UCSD-AML1 (cell line): ENCODE results near the gene GTPBP6.
"Not testable (repeated sequence)": the region's sequence is repeated elsewhere in the genome, so short reads cannot be mapped to it uniquely, and the experiment has no call there.

Experiments
- DNase-seq: peaks from one replicate; lab custom pipeline; 2025; ENCODE audit not compliant: unreplicated experiment; lab: John Stamatoyannopoulos, UW

The GTPBP6 gene

GRCh38 chrX:335758-336155 lies 17.2 kb upstream of the GTPBP6 start:
- DNase-seq: no peak

GRCh38 chrX:334971-335757 lies 16.6 kb upstream of the GTPBP6 start:
- no peak for DNase-seq

- DNase-seq: no peak
Measured at GRCh38 chrX:334331-334891, 15.8 kb upstream of the GTPBP6 start.

DNA sequence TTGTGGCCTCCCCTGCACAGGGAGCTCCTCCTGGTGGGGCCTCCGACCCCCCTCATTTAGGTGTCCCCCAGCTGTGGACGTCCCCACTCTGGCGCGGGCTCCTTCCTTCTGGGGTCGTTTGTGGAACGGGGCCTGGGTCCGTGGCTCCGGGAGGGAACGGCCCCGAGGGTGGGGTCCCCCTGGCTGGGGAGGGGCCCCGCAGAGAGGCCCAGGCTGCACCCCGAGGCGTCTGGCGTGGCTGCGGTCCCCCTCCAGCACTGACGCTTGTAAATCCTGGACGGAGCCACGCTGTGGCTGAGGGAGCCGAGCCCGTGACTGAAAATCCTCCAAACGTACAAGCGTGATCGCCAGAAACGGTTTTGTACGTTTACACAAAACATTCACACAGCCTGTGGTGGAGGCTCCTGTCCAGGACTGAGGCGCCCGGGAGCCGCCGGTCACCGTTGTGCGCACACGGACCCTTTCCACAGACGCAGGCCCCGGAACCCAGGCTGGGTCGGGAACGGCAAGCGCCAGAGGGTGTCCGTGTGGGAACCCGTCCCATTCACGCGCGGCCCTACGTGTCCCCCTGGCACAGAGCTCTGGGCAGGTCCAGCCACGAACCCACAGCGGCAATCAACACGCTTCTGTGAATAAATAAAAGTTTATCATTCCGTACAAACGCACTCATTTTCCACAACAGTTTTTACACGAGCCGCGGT lies 15.2 kb upstream of the GTPBP6 start:
- DNase-seq: no peak

DNA sequence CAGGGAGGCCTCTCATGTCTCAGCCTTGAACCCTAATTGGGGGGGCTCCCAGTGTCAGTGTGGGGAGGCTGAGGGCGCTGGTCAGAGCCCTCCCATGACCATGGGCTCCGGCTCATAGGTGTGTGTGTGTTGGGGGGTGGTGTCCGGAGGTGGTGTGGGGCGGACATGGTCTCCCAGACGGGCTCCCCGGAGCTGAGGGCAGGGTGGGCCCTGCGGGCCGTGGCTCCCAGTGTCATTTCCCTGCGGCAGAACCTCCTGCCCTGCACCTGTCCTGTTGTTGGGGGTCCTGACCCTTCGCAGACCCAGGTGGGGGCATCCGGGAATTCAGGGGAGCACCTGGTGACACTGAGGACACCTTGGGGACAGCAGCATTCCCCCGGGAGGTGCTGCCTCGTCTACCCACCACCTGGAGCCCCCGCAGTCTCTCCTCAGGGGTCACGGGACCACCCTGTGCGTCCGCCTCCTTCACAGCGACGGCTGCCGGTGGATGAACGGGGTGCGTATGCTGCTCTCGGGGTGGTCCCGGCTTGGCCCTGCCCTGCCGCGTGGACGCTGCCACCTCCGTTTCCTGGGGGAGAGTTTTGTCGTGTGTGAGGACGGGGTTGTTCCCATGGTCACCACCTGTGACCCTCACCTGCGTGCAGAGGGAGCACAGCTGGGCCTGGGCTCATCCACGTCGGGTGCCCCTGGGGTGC lies 14.5 kb upstream of the GTPBP6 start:
- DNase-seq: no peak

- no peak for DNase-seq
Measured at GRCh38 chrX:332496-332860, 13.9 kb upstream of the GTPBP6 start.

GRCh38 chrX:331825-332495 lies 13.4 kb upstream of the GTPBP6 start:
- DNase-seq: no peak

DNA sequence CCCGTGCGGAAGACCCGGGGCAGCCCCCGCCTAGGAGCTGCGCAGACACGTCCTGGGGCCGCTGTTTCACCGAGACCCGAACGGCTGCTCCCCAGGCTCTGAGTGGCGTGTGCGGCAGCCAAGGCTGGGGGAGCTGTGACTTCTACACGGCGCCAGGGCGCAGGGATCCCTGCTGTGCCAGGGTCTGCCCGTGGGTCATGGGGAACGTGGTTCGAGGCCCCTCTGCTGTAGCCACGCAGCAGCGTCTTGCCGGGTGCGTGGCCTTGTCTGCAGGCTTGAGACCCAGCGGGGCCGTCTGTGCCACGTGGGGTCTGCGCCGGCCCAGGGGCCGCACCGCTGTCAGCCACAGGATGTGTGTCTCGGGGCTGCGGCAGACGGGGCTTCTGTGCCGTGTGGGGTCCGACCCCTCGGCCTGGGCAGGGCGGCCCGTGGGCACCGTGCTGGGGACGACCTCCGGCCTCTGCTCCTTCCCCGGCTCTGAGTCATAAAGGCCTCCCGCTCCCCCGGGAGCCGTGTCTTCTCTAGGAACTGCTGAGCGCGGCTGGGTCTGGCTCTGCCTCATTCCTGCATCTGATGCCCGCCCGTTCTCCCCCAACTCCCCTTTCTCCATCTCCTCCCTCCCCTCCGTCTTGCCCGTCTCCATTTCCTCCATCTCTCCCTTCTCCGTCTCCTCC lies 12.7 kb upstream of the GTPBP6 start:
- DNase-seq: no peak

DNA sequence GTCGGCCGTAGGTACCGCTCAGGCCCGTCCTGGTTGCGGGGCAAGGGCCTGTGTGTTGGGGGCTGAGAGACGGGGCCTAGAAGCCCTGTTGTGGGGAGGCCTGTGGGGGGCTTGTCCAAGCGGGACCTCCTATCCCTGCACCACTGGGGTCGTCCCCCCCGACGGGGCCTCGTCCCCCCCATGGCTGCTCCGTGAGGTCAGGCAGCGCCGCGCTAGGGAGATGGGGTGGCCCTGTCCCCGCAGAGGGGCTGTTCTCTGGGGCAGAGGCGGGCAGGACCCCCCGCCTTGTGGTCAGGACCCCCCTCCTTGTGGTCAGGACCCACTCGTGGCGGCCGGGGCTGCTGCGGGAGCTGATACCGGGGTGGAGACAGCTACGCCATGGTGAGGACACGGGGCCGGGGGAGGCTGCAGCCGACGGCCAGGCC lies 12.1 kb upstream of the GTPBP6 start:
- DNase-seq: no peak

DNA sequence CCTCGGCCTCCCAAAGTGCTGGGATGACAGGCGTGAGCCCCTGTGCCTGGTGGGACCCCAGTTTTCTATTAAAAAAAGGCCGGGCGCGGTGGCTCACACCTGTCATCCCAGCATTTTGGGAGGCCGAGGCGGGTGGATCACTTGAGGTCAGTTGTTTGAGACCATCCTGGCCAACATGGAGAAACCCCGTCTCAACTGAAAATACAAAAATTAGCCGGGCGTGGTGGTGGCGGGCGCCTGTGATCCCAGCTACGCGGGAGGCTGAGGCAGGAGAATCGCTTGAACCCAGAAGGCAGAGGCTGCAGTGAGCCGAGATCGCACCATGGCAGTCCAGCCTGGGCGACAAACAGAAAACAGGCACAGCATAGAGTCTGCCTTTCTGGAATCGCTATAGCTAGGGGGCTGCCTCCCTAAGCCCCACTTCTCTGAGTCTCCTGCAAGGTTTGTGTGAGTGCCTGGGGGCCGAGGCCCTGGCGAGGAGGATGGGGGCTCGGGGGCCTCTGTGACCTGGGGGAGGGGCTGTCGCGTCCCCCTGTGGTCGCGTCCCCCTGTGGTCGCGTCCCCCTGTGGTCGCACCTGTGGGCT lies 11.6 kb upstream of the GTPBP6 start:
- not testable (repeated sequence) for DNase-seq

DNA sequence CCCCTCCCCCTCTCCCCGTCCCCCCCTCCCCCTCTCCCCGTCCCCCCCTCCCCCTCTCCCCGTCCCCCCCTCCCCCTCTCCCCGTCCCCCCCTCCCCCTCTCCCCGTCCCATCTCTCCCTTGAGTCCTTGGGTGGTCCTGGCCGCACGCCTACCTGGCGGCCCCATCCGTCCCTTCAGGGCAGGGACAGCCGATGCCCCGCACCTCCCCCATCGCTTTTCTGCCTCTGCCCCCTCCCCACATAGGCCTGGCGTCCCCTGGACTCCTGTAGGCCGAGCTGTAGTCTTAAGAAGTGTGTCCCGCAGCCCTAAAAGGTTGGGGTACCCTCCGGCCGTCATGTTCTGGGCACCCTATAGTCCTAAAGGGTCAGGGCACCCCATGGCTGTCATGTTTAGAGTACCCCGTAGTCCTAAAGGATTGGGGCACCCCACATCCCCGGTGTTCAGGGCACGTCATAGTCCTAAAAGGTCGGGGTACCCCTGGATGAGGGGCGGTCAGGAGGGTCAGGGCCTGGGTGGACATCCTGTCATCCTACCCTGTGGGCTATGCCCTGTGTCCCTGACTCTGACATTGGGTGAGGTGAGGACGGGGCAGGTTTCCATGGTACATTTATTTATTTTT lies 10.8 kb upstream of the GTPBP6 start:
- DNase-seq: no peak

- DNase-seq: no peak
Measured at GRCh38 chrX:327660-328126, 9.1 kb upstream of the GTPBP6 start.

DNA sequence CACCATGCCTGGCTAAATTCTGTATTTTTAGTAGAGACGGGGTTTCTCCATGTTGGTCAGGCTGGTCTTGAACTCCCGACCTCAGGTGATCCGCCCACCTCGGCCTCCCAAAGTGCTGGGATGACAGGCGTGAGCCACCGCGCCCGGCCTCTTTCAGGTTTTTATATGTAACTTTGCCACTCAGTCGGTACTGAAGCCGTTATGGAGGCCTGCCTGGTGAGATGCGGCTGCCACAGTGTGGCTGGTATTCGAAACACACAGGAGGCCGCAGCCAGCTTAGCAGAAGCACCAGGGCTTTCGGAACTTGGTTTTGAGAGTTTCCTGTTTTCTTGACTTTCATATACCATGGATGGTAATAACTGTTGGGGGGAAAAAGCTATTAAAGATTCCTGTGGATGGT lies 6.1 kb upstream of the GTPBP6 start:
- DNase-seq: not testable (repeated sequence)

- no peak for DNase-seq
Measured at GRCh38 chrX:323721-324628, 5.4 kb upstream of the GTPBP6 start.

- DNase-seq: no peak
Measured at GRCh38 chrX:320126-320783, 1.7 kb upstream of the GTPBP6 start.

DNA sequence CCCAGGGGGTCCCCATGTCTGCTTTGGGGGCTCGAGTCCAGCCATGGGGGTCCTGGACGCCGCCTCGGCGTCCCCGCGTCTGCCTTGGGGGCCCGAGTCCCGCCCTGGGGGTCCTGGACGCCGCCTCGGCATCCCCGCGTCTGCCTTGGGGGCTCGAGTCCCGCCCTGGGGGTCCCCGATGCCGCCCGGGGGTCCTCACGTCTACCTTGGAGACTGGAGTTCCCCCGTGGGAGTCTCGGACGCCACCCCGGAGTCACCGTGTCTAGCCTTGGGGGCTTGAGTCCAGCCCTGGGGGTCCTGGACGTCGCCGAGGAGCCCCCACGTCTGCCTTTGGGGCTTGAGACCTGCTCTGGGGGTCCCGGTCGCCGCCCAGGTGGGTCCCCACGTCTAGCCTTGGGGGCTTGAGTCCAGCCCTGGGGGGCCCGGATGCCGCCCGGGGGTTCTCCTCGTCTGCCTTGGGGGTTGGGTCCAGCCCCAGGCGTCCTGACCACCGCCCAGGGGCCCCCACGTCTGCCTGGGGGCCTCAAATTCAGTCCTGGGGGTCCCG lies 1.1 kb upstream of the GTPBP6 start:
- DNase-seq: no peak

DNA sequence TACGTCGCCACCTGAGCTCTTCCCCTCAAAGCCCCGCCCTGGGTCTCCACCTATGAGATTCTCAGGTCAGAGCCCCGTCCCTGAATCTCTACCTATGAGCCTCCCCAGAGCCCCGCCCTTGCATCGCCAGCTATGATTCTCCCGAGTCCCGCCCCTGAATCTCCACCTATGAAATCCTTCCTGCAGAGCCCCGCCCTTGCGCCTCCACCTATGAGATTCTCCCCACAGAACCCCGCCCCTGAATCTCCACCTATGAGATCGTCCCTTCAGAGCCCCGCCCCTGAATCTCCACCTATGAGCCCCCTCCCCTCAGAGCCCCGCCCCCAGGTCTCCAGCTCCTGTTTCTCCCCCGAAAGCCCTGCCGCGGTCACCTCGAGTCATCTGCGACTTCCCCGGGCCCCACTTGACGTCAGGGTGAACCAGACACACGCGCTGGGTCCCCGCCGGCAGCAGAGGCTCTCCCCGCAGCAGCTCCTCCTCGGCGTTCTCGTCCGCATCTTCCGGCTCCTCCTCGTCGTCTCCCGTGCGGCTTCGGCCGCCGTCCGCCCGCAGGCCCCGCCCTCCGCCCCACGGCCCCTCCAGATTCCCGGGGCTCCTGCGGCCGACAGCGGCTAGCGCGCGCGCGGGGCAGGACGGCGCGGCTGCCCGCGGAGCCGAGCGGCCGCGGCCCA lies 393 bp downstream of the GTPBP6 start:
- DNase-seq: no peak
